HepG2 (cell line): Measurements from ENCODE around the gene CMIP. TPM values are rescaled to one million over a fixed set of nuclear protein-coding genes. Genes with fewer than 3 reads are reported as not detected.

Source experiments
- ATAC-seq: fragments of 200-7000 bp; cut with Tn5 transposase; 3 replicates; pipeline ENCODE4 v1.9.1; 2020; ENCODE audit warnings: mild to moderate bottlenecking, moderate library complexity
- BruUV-seq: library from RNA; stranded (reverse); fragments of 400-500 nt; replicated peaks from 2 replicates; lab custom pipeline; 2021; lab: Mats Ljungman, UMichigan
- CTCF ChIA-PET: fragments of 300-600 bp; formaldehyde crosslinking; extraction: SDS; loops from one replicate; lab custom pipeline; 2021; ENCODE audit warnings: low total read pairs, inconsistent platforms, low intra/inter-chr PET ratio; lab: Yijun Ruan, JAX
- POLR2A ChIA-PET: fragments of 350-600 bp; sonication (Branson Sonifier 250); formaldehyde crosslinking; loops from one replicate; lab custom pipeline; 2020; ENCODE audit warnings: antibody characterized with exemption, inconsistent platforms; lab: Yijun Ruan, JAX
- DNase-seq: peaks from one replicate; pipeline ENCODE4 v3.0.0-alpha.2; 2015; ENCODE audit warnings: low spot score
- FAIRE-seq: peaks from 3 replicates; lab custom pipeline; 2011; peaks lifted over from hg19 to GRCh38; lab: Jason Lieb, UNC
- H2AFZ ChIP-seq: one replicate; pipeline ENCODE4 v1.6.1; 2011; ENCODE audit warnings: low read length, inconsistent platforms
- H3K27ac ChIP-seq: fragments of 300-600 bp; 3 replicates; pipeline ENCODE4 v1.8.0; 2011; ENCODE audit warnings: mixed run types, mild to moderate bottlenecking, mixed read lengths, low read length, inconsistent platforms; ENCODE audit not compliant: insufficient read depth; ENCODE audit errors: extremely low read length
- H3K27me3 ChIP-seq, 2 experiments: fragments of 200-600 bp in 1 of 2; 2 replicates in 1 of 2; 3 replicates in 1 of 2; pipeline versions ENCODE4 v1.6.0 to v1.8.0; 2011; ENCODE audit warnings: low read length in 2 of 2, mild to moderate bottlenecking in 2 of 2, moderate library complexity in 2 of 2, inconsistent platforms in 1 of 2; ENCODE audit not compliant: insufficient read depth in 2 of 2, control insufficient read depth in 1 of 2
- H3K36me3 ChIP-seq, 2 experiments: fragments of 200-600 bp in 1 of 2; replicated peaks in 1 of 2; 2 replicates in 1 of 2; 3 replicates in 1 of 2; pipeline versions ENCODE4 v1.5.1 to v1.8.0; 2011; ENCODE audit warnings: low read length in 2 of 2, inconsistent platforms in 1 of 2; ENCODE audit not compliant: insufficient read depth in 2 of 2, control insufficient read depth in 1 of 2
- H3K4me1 ChIP-seq: 2 replicates; pipeline ENCODE4 v1.5.1; 2012; ENCODE audit warnings: low read length, inconsistent platforms; ENCODE audit not compliant: insufficient read depth
- H3K4me2 ChIP-seq: 2 replicates; pipeline ENCODE4 v1.6.0; 2011; ENCODE audit warnings: low read depth, low read length, inconsistent platforms
- H3K4me3 ChIP-seq, 3 experiments: fragments of 200-600 bp in 1 of 3; sonication (generic), shearing (Covaris generic) in 1 of 3; replicated peaks in 1 of 3; 2 replicates each; pipeline ENCODE4 v1.5.1; 2011 to 2016; ENCODE audit warnings: low read length in 3 of 3, inconsistent platforms in 2 of 3, low read depth in 2 of 3, mild to moderate bottlenecking in 2 of 3, control low read depth in 1 of 3, mixed read lengths in 1 of 3; ENCODE audit not compliant: insufficient read depth in 1 of 3
- H3K79me2 ChIP-seq: one replicate; pipeline ENCODE4 v1.6.1; 2011; ENCODE audit warnings: low read length, inconsistent platforms; ENCODE audit not compliant: insufficient read depth
- H3K9ac ChIP-seq: 2 replicates; pipeline ENCODE4 v1.6.0; 2011; ENCODE audit warnings: mild to moderate bottlenecking, low read depth, low read length, inconsistent platforms; ENCODE audit not compliant: insufficient read depth
- H3K9me3 ChIP-seq: 2 replicates; pipeline ENCODE4 v1.5.1; 2012; ENCODE audit warnings: mild to moderate bottlenecking, low read length
- H4K20me1 ChIP-seq: 2 replicates; pipeline ENCODE4 v1.6.0; 2011; ENCODE audit warnings: inconsistent platforms, mild to moderate bottlenecking, low read length, moderate library complexity; ENCODE audit not compliant: insufficient read depth
- FOXK2 ChIP-seq: fragments of 450-650 bp; IDR thresholded peaks from 2 replicates; pipeline ENCODE4 v1.6.1; 2016
- IKZF1 ChIP-seq: fragments of 450-650 bp; IDR thresholded peaks from 2 replicates; pipeline ENCODE4 v1.7.1; 2016
- NRL ChIP-seq: sonication (generic); formaldehyde crosslinking; IDR thresholded peaks from 2 replicates; pipeline ENCODE4 v1.5.0; 2020; ENCODE audit warnings: missing genetic modification reagents, mild to moderate bottlenecking, moderate library complexity, borderline replicate concordance
- STAG1 ChIP-seq: sonication (generic); formaldehyde crosslinking; IDR thresholded peaks from 2 replicates; pipeline ENCODE4 v1.4.0; 2020; ENCODE audit warnings: missing genetic modification reagents
- ZNF530 ChIP-seq: sonication (generic); formaldehyde crosslinking; IDR thresholded peaks from 2 replicates; pipeline ENCODE4 v1.5.0; 2020; ENCODE audit warnings: low read depth, mild to moderate bottlenecking, missing genetic modification reagents
- ZNF629 ChIP-seq: sonication (generic); formaldehyde crosslinking; conservative IDR thresholded peaks from 2 replicates; pipeline ENCODE4 v1.5.0; 2020; ENCODE audit warnings: missing genetic modification reagents
- ZNF768 ChIP-seq: sonication (generic); formaldehyde crosslinking; IDR thresholded peaks from 2 replicates; pipeline ENCODE4 v1.4.0; 2020; ENCODE audit warnings: missing genetic modification reagents
- WGBS: methylation state at CpG from one replicate; pipeline ENCODE4 v1.1.6; 2017; ENCODE audit warnings: low lambda C conversion rate; 5-methylcytosine and 5-hydroxymethylcytosine counted together
- in situ Hi-C: cut with HindIII; loops from 2 replicates; pipeline ENCODE4 v1.10.0; 2017; ENCODE audit warnings: low pct_unique_long_range_greater_than_20kb; ENCODE audit not compliant: extremely low pct_ligation_motif_present
- intact Hi-C: fragments of 100-400 bp; cut with micrococcal nuclease; formaldehyde crosslinking; loops from one replicate; pipeline ENCODE4 v1.10.0; 2022; ENCODE audit not compliant: unreplicated experiment
- polyA plus RNA-seq, 8 experiments: library from polyadenylated mRNA; depleted of rRNA in 3 of 8; stranded (reverse) in 7 of 8; unstranded in 1 of 8; fragments of >200 nt; fragmentation: Illumina TruSeq in 4 of 8; extraction: Trizol in 4 of 8; gene quantifications; 2 replicates each; pipeline versions ENCODE4 v1.2.1 to v1.2.3, GENCODE V29; 2011 to 2016; ENCODE audit warnings: low read depth in 4 of 8, missing spikeins in 1 of 8, mixed read lengths in 1 of 8; ENCODE audit not compliant: insufficient read depth in 1 of 8
- total RNA-seq, 5 experiments: library from RNA; depleted of rRNA; stranded (reverse); fragments of >200 nt; fragmentation: Illumina TruSeq; extraction: Trizol; gene quantifications; 2 replicates each; pipeline ENCODE4 v1.2.3, GENCODE V29; 2016; ENCODE audit warnings: low read depth in 1 of 5
- TF ChIP-seq, protein P1 (sequence below): fragments of 450-650 bp; IDR thresholded peaks from 2 replicates; pipeline ENCODE4 v1.6.1; 2016

Gene CMIP
- total and polyA plus RNA-seq, 2 of the 13 experiments (the other 11 are each of a cell fraction or from before 2014, with no cell fraction given): 10.9 to 18.1 TPM

DNA sequence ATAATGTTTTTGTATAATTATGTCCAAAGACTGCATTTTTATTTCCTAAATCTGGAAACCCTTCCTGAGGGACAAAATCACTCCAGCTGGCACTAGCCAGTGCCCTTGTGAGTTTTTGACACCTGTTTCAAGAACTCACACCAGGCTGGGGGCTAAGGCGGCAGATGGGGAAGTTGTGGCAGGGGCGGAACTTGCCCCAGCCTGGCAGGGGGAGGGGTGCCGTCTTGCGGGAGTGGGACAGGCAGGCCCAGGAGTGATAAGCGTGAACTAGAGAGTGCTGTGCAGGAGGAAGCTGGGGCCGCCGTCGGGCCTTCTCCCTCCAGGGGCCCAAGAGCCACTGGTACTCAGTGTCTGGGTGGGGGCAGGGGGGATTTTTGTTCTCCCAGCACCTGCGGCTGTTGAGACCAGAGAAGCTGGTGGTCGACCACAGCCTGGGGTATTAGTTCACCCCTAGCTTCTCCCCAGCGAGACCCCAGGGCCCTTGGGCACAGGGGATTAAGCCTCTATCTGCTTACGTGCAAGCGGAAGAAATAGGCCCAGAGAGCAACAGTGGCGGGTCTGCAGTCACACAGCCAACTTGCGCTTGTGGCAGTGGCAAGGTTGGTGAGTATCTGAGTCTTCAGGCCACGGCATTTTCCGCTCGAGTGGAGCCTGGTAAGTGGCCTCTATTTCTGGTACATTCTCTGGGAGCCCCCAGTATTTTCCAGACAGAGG is 294.3 kb downstream of the CMIP start:
- Histone ChIP-seq H3K9ac (no peak overlapping the region), H3K27me3 (peaks cover 2 to 36% of the 10 kb centered on the region in 2 experiments; a peak in 4 of 5 replicates), H3K4me2 (no peak overlapping the region), H3K9me3 (no peaks in the 10 kb centered on the region), H3K4me3 (no peak overlapping the region), H3K27ac (no peak overlapping the region), H3K36me3 (no peaks in the 10 kb centered on the region), H3K79me2 (no peaks in the 10 kb centered on the region), H3K4me1 (peaks cover 16% of the 10 kb centered on the region), H4K20me1 (no peaks in the 10 kb centered on the region), H2AFZ (no peak overlapping the region)
- ATAC-seq (no peak), FAIRE-seq (no peak), DNase-seq (no peak)
- TF ChIP-seq ZNF530 (CRISPR knock-in tag) (no peak), STAG1 (no peak), ZNF629 (CRISPR knock-in tag) (no peak), NRL (CRISPR knock-in tag) (0 out of 2 replicates have a peak, but pooled peaks have one; percentile 16), ZNF768 (CRISPR knock-in tag) (peak; percentile 68; the same call in 1 of the 2 replicates), IKZF1 (no peak)
- ChIA-PET CTCF (interaction anchor here (0.7 to 2.6 kb wide), 4 partner anchors 135 to 703 kb away, joined by 3 to 16 read pairs (median 6); partner anchors contain the start of gene ATMIN), POLR2A (no interaction called here)
- in situ Hi-C loops: loop anchor here (5.0 to 25.0 kb wide), 3 partner anchors 372 to 702 kb away; partner anchors contain the start of gene ATMIN
- no TSS peak for BruUV-seq
- intact Hi-C loops: loop anchor here (1.0 to 5.0 kb wide), 6 partner anchors 117 to 702 kb away; partner anchors contain the start of gene ATMIN
- 53% methylated on average over 18 of the region's 18 CpGs for WGBS

DNA sequence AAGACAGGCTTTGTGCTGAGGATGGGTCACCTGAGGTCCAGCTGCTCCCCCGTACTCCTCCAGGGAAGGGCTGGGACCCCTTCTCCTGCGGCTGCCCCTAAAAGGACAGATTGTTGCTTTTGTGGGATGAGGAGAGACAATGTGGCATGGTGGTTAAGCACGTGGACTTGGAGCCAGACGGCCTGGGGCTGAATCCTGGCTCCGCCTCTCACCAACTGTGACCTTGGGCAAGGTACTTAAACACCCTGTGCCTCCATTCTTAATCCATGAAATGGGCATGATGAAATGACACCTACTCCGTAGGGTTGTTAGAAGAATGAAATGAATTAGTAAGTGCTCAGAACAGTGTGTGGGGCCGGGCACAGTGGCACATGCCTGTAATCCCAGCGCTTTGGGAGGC is 294.9 kb downstream of the CMIP start:
- no peaks in the 10 kb centered on the region for H3K9me3 ChIP-seq
- POLR2A ChIA-PET: no interaction called here
- no peak overlapping the region for H2AFZ ChIP-seq
- no peaks in the 10 kb centered on the region for H3K79me2 ChIP-seq
- DNase-seq (no peak), ATAC-seq (no peak), FAIRE-seq (no peak)
- no peak overlapping the region for H3K9ac ChIP-seq
- intact Hi-C loops (loop anchor here (5.0 kb wide), 4 partner anchors 117 to 702 kb away; partner anchors contain the start of gene ATMIN), in situ Hi-C loops (loop anchor here (5.0 to 25.0 kb wide), 3 partner anchors 372 to 702 kb away; partner anchors contain the start of gene ATMIN)
- peaks cover 2 to 33% of the 10 kb centered on the region in 2 experiments; a peak in 4 of 5 replicates for H3K27me3 ChIP-seq
- TF ChIP-seq FOXK2 (no peak), ZNF629 (CRISPR knock-in tag) (peak; percentile 77)
- TF ChIP-seq, protein P1, sequence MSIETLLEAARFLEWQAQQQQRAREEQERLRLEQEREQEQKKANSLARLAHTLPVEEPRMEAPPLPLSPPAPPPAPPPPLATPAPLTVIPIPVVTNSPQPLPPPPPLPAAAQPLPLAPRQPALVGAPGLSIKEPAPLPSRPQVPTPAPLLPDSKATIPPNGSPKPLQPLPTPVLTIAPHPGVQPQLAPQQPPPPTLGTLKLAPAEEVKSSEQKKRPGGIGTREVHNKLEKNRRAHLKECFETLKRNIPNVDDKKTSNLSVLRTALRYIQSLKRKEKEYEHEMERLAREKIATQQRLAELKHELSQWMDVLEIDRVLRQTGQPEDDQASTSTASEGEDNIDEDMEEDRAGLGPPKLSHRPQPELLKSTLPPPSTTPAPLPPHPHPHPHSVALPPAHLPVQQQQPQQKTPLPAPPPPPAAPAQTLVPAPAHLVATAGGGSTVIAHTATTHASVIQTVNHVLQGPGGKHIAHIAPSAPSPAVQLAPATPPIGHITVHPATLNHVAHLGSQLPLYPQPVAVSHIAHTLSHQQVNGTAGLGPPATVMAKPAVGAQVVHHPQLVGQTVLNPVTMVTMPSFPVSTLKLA: 0 out of 2 replicates have a peak, but pooled peaks have one; percentile 14
- no peak overlapping the region for H3K4me3 ChIP-seq
- H3K4me1 ChIP-seq: peaks cover 16% of the 10 kb centered on the region
- no peaks in the 10 kb centered on the region for H3K36me3 ChIP-seq
- no TSS peak for BruUV-seq
- no peak overlapping the region for H3K4me2 ChIP-seq
- CTCF ChIA-PET: no interaction called here
- 61% methylated on average over 8 of the region's 8 CpGs for WGBS
- H3K27ac ChIP-seq: no peak overlapping the region
- no peaks in the 10 kb centered on the region for H4K20me1 ChIP-seq
